Ovary (tissue), 3 donors: ENCODE data around the gene FUBP3.

Source experiments
- CTCF ChIP-seq, 3 donors: fragments of 450-650 bp in 2 of 3; fragments of 200-600 bp in 1 of 3; IDR thresholded peaks; one replicate each; pipeline versions ENCODE4 v1.5.1 to v1.8.0; 2016 to 2022; ENCODE audit warnings: antibody characterized with exemption in 3 of 3, mild to moderate bottlenecking in 1 of 3
- EP300 ChIP-seq: sonication (generic); formaldehyde crosslinking; IDR thresholded peaks from one replicate; pipeline ENCODE4 v1.6.1; 2017; ENCODE audit warnings: antibody characterized with exemption
- POLR2A ChIP-seq: fragments of 450-650 bp; IDR thresholded peaks from one replicate; pipeline ENCODE4 v1.6.1; 2017; ENCODE audit warnings: antibody characterized with exemption, mild to moderate bottlenecking, moderate library complexity
- donor health status: DM: no; HTN: no; CAD: no.

GRCh38 chr9:130660683-130661450, 81.5 kb downstream of the FUBP3 start:
- no peak for TF ChIP-seq POLR2A
- TF ChIP-seq CTCF (IDR thresholded peaks at IDR 0.05): no peak
- TF ChIP-seq EP300: no peak
